Sigmoid colon (tissue), 4 donors: ENCODE results near the gene CUEDC1.

Experiments used
- CTCF ChIP-seq, 4 experiments: fragments of 450-650 bp in 3 of 4; fragments of 200-600 bp in 1 of 4; IDR thresholded peaks; one replicate each; pipeline ENCODE4 v1.5.1; 2016 to 2019; ENCODE audit warnings: antibody characterized with exemption in 4 of 4, mild to moderate bottlenecking in 3 of 4, moderate library complexity in 2 of 4
- EP300 ChIP-seq, 4 donors: sonication (generic); formaldehyde crosslinking; IDR thresholded peaks; one replicate each; pipeline ENCODE4 v1.6.1; 2017; ENCODE audit warnings: antibody characterized with exemption in 4 of 4
- POLR2A ChIP-seq, 2 donors: fragments of 450-650 bp; IDR thresholded peaks; one replicate each; pipeline ENCODE4 v1.6.1; 2016; ENCODE audit warnings: antibody characterized with exemption in 2 of 2, mild to moderate bottlenecking in 2 of 2, moderate library complexity in 2 of 2
- POLR2AphosphoS5 ChIP-seq, 4 donors: sonication (generic); formaldehyde crosslinking; IDR thresholded peaks; one replicate each; pipeline ENCODE4 v1.6.1; 2017; ENCODE audit warnings: antibody characterized with exemption in 4 of 4

DNA sequence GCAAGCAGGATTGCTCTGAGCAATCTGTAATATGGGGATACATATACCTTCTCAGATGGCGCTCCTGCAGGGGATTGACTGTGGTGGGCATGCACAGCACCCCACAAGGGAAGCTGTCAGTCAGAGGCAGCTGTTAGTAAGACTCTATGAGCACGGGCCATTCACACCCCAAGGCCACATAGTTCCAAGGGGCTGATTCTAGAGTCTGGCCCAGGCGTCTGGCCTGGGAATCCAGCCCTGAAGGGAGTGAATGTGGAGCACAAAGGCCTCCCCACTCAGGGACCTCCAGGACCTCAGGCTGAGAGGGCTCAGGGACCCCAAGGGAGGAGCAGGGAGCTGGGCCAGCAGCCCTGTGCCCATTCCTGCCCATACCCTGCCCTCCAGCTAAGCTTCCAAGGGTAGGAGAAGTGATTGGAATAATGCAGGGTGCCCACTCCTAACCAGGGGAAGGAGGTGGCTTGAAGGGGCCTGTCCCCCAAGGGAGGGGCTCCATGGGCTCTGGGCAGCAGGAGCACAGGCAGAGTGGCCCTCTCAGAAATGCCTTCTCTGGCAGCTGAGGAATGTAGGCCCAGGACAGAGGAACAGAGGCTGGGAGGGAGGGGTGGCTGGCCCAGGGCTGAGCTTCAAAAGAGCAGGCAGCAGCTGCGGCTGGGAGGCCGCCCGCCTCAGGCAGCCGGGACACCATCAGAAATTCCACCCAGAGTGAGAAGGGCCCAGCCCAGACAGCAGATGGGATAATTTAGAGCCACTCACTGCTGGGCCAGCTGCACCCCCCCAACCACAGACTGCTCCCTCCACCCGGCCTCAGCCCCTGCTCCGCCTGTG, 56.5 kb downstream of the CUEDC1 start:
- TF ChIP-seq POLR2A (IDR thresholded peaks at IDR 0.05) (no peak), CTCF (IDR thresholded peaks at IDR 0.05) (no peak), POLR2AphosphoS5 (IDR thresholded peaks at IDR 0.05) (peak in 2 of 4 donors; percentile 17 to 28), EP300 (IDR thresholded peaks at IDR 0.05) (no peak)
